Measurements from ENCODE around the gene PLIN4.

The PLIN4 gene

DNA sequence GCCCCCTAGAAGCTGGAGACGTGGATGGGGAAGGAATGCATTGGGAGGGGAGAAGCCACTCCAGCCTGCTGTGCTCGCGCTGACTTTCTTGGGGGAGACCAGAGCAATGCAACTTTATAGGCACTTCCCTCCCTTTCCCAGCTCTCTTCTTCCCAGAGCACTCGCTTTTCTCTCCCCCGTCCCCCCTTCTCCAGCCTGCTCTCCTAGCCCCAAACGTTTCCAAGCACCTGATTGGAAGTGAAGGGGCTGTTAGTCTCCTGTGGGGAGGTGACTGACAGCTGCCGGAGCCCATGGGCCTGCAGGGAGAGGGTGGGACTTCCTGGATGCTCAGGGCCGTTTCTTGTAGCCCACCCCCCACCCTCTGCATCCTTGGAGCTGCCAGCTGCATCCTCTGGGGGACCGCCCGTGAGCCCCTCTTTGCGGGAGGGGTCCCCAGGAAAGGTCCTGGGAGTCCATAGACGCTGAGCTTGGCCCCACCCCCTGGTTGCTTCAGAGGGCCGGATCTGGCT, 43.7 kb downstream of the PLIN4 start:
- no peak overlapping the region for H3K27ac ChIP-seq (replicated peaks)
- no peak overlapping the region for H3K4me3 ChIP-seq (replicated peaks; ENCODE audit: insufficient read depth, low read length)
- DNase-seq (ENCODE audit: low read depth in 1 of 2, low spot score in 1 of 2): no peak

GRCh38 chr19:4473763-4474513, 44.3 kb downstream of the PLIN4 start:
- no peak for TF ChIP-seq SPI1 (IDR thresholded peaks at IDR 0.05; ENCODE audit: borderline replicate concordance, low read depth)
- no peak for TF ChIP-seq REST (IDR thresholded peaks at IDR 0.05; ENCODE audit: insufficient replicate concordance, low read depth)
- TF ChIP-seq POLR2AphosphoS5 (IDR thresholded peaks at IDR 0.05; ENCODE audit: low read depth): no peak
- DNase-seq (ENCODE audit: low read depth in 1 of 2, low spot score in 1 of 2): no peak
- no peak overlapping the region for H3K27ac ChIP-seq (replicated peaks)
- H3K27me3 ChIP-seq (ENCODE audit: insufficient read depth, poor library complexity, severe bottlenecking): no peaks in the 10 kb centered on the region
- no peak overlapping the region for H3K4me3 ChIP-seq (replicated peaks; ENCODE audit: insufficient read depth, low read length)

More for the DNA sequence above, 43.7 kb downstream of the PLIN4 start:
- TF ChIP-seq GABPA (IDR thresholded peaks at IDR 0.05; ENCODE audit: low read depth) (0 out of 2 replicates have a peak, but pooled peaks have one; percentile 19), POLR2AphosphoS5 (IDR thresholded peaks at IDR 0.05; ENCODE audit: low read depth) (no peak)
- no peaks in the 10 kb centered on the region for H3K27me3 ChIP-seq (ENCODE audit: insufficient read depth, poor library complexity, severe bottlenecking)

GRCh38 chr19:4473011-4473762, 45.1 kb downstream of the PLIN4 start:
- Histone ChIP-seq H3K27me3 (ENCODE audit: insufficient read depth, poor library complexity, severe bottlenecking) (no peaks in the 10 kb centered on the region), H3K4me3 (replicated peaks; ENCODE audit: insufficient read depth, low read length) (peak overlapping the region; percentile 78), H3K27ac (replicated peaks) (peak overlapping the region; percentile 72)
- DNase-seq (ENCODE audit: low read depth in 1 of 2, low spot score in 1 of 2): no peak
- TF ChIP-seq SPI1 (IDR thresholded peaks at IDR 0.05; ENCODE audit: borderline replicate concordance, low read depth): no peak
- TF ChIP-seq POLR2AphosphoS5 (IDR thresholded peaks at IDR 0.05; ENCODE audit: low read depth): no peak
- TF ChIP-seq, protein P1, sequence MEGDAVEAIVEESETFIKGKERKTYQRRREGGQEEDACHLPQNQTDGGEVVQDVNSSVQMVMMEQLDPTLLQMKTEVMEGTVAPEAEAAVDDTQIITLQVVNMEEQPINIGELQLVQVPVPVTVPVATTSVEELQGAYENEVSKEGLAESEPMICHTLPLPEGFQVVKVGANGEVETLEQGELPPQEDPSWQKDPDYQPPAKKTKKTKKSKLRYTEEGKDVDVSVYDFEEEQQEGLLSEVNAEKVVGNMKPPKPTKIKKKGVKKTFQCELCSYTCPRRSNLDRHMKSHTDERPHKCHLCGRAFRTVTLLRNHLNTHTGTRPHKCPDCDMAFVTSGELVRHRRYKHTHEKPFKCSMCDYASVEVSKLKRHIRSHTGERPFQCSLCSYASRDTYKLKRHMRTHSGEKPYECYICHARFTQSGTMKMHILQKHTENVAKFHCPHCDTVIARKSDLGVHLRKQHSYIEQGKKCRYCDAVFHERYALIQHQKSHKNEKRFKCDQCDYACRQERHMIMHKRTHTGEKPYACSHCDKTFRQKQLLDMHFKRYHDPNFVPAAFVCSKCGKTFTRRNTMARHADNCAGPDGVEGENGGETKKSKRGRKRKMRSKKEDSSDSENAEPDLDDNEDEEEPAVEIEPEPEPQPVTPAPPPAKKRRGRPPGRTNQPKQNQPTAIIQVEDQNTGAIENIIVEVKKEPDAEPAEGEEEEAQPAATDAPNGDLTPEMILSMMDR (IDR thresholded peaks at IDR 0.05; ENCODE audit: insufficient read depth, low read length): no peak
- TF ChIP-seq GABPA (IDR thresholded peaks at IDR 0.05; ENCODE audit: low read depth): no peak
- no peak for TF ChIP-seq REST (IDR thresholded peaks at IDR 0.05; ENCODE audit: insufficient replicate concordance, low read depth)

GRCh38 chr19:4472174-4472974, 45.9 kb downstream of the PLIN4 start, which contains the start of gene HDGFL2:
Gene HDGFL2, plus strand, starts transcription at chr19:4472297. Its CDS starts 54 bp downstream, at chr19:4472351.
- TF ChIP-seq GABPA (IDR thresholded peaks at IDR 0.05; ENCODE audit: low read depth) (no peak), REST (IDR thresholded peaks at IDR 0.05; ENCODE audit: insufficient replicate concordance, low read depth) (no peak), POLR2AphosphoS5 (IDR thresholded peaks at IDR 0.05; ENCODE audit: low read depth) (no peak), SPI1 (IDR thresholded peaks at IDR 0.05; ENCODE audit: borderline replicate concordance, low read depth) (no peak)
- TF ChIP-seq, protein P1 (IDR thresholded peaks at IDR 0.05; ENCODE audit: insufficient read depth, low read length): no peak
- DNase-seq (ENCODE audit: low read depth in 1 of 2, low spot score in 1 of 2): no peak

More at GRCh38 chr19:4472174-4472974, 45.9 kb downstream of the PLIN4 start, which contains the start of gene HDGFL2:
- Histone ChIP-seq H3K27me3 (ENCODE audit: insufficient read depth, poor library complexity, severe bottlenecking) (no peaks in the 10 kb centered on the region), H3K4me3 (replicated peaks; ENCODE audit: insufficient read depth, low read length) (peak within 1 kb of the TSS; percentile 78), H3K27ac (replicated peaks) (peak within 1 kb of the TSS; percentile 91)
